BJ (cell line): ENCODE results near the gene DOHH. TPM values are rescaled to one million over a fixed set of nuclear protein-coding genes. Genes with fewer than 3 reads are reported as not detected.

Experiments
- CTCF ChIA-PET: fragments of 350-600 bp; formaldehyde crosslinking; extraction: SDS; loops from one replicate; lab custom pipeline; 2021; ENCODE audit warnings: antibody characterized with exemption, inconsistent platforms; lab: Yijun Ruan, JAX
- POLR2A ChIA-PET: fragments of 300-600 bp; sonication (Branson Sonifier 250); formaldehyde crosslinking; extraction: SDS; loops from one replicate; lab custom pipeline; 2021; ENCODE audit warnings: antibody characterized with exemption; lab: Charles Lee
- DNase-seq: peaks from one replicate; pipeline ENCODE4 v3.0.0-alpha.2; 2011; ENCODE audit warnings: low read depth
- H3K27me3 ChIP-seq: 2 replicates; pipeline ENCODE4 v1.6.0; 2011; ENCODE audit warnings: low read length; ENCODE audit not compliant: control insufficient read depth, insufficient read depth
- H3K36me3 ChIP-seq: 2 replicates; pipeline ENCODE4 v1.5.1; 2011; ENCODE audit warnings: low read length; ENCODE audit not compliant: control insufficient read depth, insufficient read depth
- H3K4me3 ChIP-seq: 2 replicates; pipeline ENCODE4 v1.5.1; 2011; ENCODE audit warnings: low read depth, mild to moderate bottlenecking, control low read depth, low read length
- CTCF ChIP-seq: IDR thresholded peaks from 2 replicates; pipeline ENCODE4 v1.5.1; 2011; ENCODE audit warnings: low read depth, mild to moderate bottlenecking, control low read depth, inconsistent platforms, low read length, moderate library complexity; ENCODE audit not compliant: insufficient read depth
- polyA plus RNA-seq: library from polyadenylated mRNA; depleted of rRNA; stranded (reverse); fragments of >200 nt; gene quantifications from 2 replicates; pipeline ENCODE4 v1.2.3, GENCODE V29; 2011

The DOHH gene
- polyA plus RNA-seq, 1 experiment, result 8.3 TPM

DNA sequence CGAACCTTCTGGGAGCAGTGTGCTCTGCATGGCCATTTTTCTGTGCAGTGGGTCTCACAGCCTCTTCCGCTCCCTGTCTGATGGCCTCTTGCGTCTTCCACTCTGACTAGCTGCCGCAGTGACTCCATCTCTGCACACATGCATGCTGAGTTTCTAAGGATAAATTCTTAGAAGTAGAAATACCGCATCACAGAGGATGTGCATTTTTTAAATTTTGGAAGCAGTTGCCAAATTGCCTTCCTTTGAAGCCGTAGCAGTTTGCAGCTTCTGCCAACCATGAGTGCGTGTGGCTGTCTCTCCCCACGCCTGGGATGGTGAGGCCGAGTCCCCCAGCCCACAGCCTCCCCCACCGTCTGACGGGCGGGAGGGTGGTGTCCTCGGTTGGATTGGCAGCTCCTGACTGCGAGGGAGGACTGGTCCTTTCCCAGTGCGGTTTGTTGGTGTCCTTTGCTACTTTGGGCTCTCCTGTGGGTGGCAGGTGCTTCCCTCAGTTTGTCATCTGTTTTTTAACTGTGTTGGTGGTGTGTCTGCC, 15.5 kb upstream of the DOHH start:
- no peak for TF ChIP-seq CTCF
- H3K36me3 ChIP-seq, result peaks cover 19% of the 10 kb centered on the region
- ChIA-PET CTCF (interaction anchor here (1.2 kb wide), 1 partner anchor 19 kb away, joined by 3 read pairs; no protein-coding TSS in a partner anchor), POLR2A (no interaction called here)
- DNase-seq, result no peak
- no peaks in the 10 kb centered on the region for H3K27me3 ChIP-seq
- no peak overlapping the region for H3K4me3 ChIP-seq

DNA sequence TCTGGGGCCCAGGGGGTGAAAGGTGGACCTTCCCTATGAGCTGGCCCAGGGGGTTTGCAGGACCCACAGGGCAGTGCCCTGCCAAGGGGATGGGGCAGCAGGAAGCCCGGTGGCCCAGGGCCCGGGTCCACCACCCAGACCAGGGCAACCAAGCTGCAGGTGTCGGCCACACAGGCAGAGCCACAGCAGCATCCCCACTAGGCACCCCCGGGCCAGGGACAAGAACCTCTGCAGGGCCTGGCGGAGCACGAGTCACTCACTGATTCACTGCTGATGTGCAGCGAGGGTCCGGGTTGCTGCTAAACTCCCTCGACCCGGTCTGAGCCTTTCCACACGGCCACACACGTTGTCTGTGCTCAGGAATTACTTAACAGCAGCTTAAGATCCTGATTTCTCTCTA, 14.5 kb upstream of the DOHH start:
- Histone ChIP-seq H3K36me3 (peaks cover 13% of the 10 kb centered on the region), H3K4me3 (no peak overlapping the region), H3K27me3 (no peaks in the 10 kb centered on the region)
- CTCF ChIA-PET, result interaction anchor here (0.8 kb wide), 1 partner anchor 20 kb away, joined by 3 read pairs; no protein-coding TSS in a partner anchor
- POLR2A ChIA-PET, result no interaction called here
- TF ChIP-seq CTCF, result no peak
- DNase-seq, result no peak

DNA sequence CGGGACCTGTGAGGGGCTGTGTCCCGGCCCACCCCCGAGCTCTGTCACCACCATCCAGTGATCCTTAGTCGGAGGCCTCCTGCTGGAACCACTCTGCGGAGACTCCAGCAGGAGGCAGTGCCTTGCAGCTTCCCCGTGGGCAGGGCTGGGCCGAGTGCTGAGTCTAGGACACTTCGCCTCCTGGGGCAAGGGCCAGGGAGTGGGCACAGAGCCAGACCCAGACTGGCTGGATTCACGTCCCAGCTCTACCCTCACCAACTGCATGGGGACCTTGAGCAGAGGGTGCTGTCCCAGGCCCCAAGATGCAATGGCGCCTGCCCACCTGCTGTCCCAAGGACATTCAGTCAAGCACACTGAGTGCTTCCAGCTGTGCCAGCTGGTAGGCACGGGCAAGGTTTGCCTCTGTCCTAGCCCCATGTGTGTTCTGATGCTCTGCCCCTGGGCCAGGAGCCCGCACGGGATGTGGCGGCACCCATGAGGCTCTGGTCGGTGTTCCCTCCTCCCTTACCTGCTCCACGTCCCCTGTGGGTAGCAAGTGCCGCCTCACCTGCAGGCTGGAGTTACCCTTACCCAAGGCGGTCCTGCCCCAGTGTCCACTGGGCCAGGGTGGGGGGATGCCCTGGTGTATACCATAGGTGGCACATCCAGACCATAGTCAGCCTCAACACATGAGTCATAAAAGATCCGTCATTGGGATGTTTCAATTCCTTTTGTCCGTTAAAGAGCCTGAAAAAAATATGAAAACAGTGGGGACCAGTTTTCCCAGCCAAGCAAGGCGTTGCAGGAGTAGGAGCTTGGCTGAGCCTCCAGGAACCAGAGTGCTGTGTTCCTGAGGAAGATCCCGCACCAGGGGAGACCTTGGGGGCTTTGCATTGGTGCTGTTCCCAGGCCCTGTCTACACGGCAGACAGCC, 13.0 kb upstream of the DOHH start:
- no peak for TF ChIP-seq CTCF
- H3K4me3 ChIP-seq, result no peak overlapping the region
- ChIA-PET CTCF (interaction anchor here (1.3 kb wide), 1 partner anchor 31 kb away, joined by 4 read pairs; no protein-coding TSS in a partner anchor), POLR2A (no interaction called here)
- H3K36me3 ChIP-seq, result peaks cover 16% of the 10 kb centered on the region
- no peak for DNase-seq
- H3K27me3 ChIP-seq, result no peaks in the 10 kb centered on the region

GRCh38 chr19:3512562-3513228, 12.2 kb upstream of the DOHH start:
- ChIA-PET POLR2A (no interaction called here), CTCF (interaction anchor here (1.3 kb wide), 1 partner anchor 32 kb away, joined by 4 read pairs; no protein-coding TSS in a partner anchor)
- DNase-seq, result no peak
- H3K27me3 ChIP-seq, result no peaks in the 10 kb centered on the region
- H3K4me3 ChIP-seq, result no peak overlapping the region
- no peak for TF ChIP-seq CTCF
- peaks cover 16% of the 10 kb centered on the region for H3K36me3 ChIP-seq
